NCI-H146 (cell line): Measurements from ENCODE around the gene PORCN.
"Not testable (repeated sequence)": the region's sequence is repeated elsewhere in the genome, so short reads cannot be mapped to it uniquely, and the experiment has no call there.

Source experiments
- DNase-seq: peaks from one replicate; lab custom pipeline; 2025; lab: John Stamatoyannopoulos, UW

Gene PORCN

GRCh38 chrX:48541140-48541814 is 32.5 kb downstream of the PORCN start:
- no peak for DNase-seq

GRCh38 chrX:48548871-48549270 is 40.1 kb downstream of the PORCN start:
- no peak for DNase-seq

- not testable (repeated sequence) for DNase-seq
Observed at GRCh38 chrX:48555731-48556325, 47.0 kb downstream of the PORCN start.

- no peak for DNase-seq
Observed at GRCh38 chrX:48558271-48558670, 49.5 kb downstream of the PORCN start.

GRCh38 chrX:48559636-48560035 is 50.8 kb downstream of the PORCN start:
- no peak for DNase-seq

GRCh38 chrX:48560056-48560455 is 51.3 kb downstream of the PORCN start:
- no peak for DNase-seq

- no peak for DNase-seq
Observed at GRCh38 chrX:48560681-48561080, 51.9 kb downstream of the PORCN start.

GRCh38 chrX:48569958-48570357 is 61.2 kb downstream of the PORCN start:
- no peak for DNase-seq
